H9 (cell line): ENCODE measurements around the gene THPO. TPM values are rescaled to one million over a fixed set of nuclear protein-coding genes. Genes with fewer than 3 reads are reported as not detected.
A peak's percentile ranks its signal among the peaks of the same experiment; 100 is the strongest.

Source experiments
- DNase-seq: peaks from one replicate; pipeline ENCODE4 v3.0.0-alpha.2; 2017
- H2AFZ ChIP-seq: one replicate; pipeline ENCODE4 v1.6.1; 2013; ENCODE audit warnings: mild to moderate bottlenecking, low read length, control low read depth, moderate library complexity
- H2AK5ac ChIP-seq: 2 replicates; pipeline ENCODE4 v1.6.1; 2013; ENCODE audit warnings: low read length, control low read depth, mixed read lengths; ENCODE audit not compliant: insufficient read length
- H2BK120ac ChIP-seq: one replicate; pipeline ENCODE4 v1.6.1; 2013; ENCODE audit warnings: low read depth, mild to moderate bottlenecking, low read length, control low read depth, inconsistent platforms; ENCODE audit not compliant: poor library complexity, severe bottlenecking
- H2BK12ac ChIP-seq: 2 replicates; pipeline ENCODE4 v1.6.1; 2013; ENCODE audit warnings: low read length, control low read depth, mixed read lengths, low read depth; ENCODE audit not compliant: insufficient read length
- H2BK15ac ChIP-seq: 2 replicates; pipeline ENCODE4 v1.6.1; 2013; ENCODE audit warnings: low read depth, low read length, control low read depth
- H2BK20ac ChIP-seq: one replicate; pipeline ENCODE4 v1.6.1; 2013; ENCODE audit warnings: low read depth, mild to moderate bottlenecking, low read length, control low read depth, inconsistent platforms; ENCODE audit not compliant: poor library complexity, severe bottlenecking
- H2BK5ac ChIP-seq: 2 replicates; pipeline ENCODE4 v1.6.1; 2013; ENCODE audit warnings: low read length, control low read depth, mixed read lengths; ENCODE audit not compliant: insufficient read length
- H3K14ac ChIP-seq: 2 replicates; pipeline ENCODE4 v1.6.1; 2013; ENCODE audit warnings: low read length, control low read depth; ENCODE audit not compliant: insufficient read depth
- H3K18ac ChIP-seq: 2 replicates; pipeline ENCODE4 v1.6.1; 2013; ENCODE audit warnings: low read depth, mild to moderate bottlenecking, mixed read lengths, low read length, control low read depth; ENCODE audit not compliant: insufficient read length
- H3K23ac ChIP-seq: 2 replicates; pipeline ENCODE4 v1.6.1; 2013; ENCODE audit warnings: low read length, control low read depth, mixed read lengths, low read depth; ENCODE audit not compliant: insufficient read length
- H3K23me2 ChIP-seq: 2 replicates; pipeline ENCODE4 v1.6.1; 2013; ENCODE audit warnings: low read depth, mild to moderate bottlenecking, mixed read lengths, low read length, control low read depth; ENCODE audit not compliant: insufficient read length, poor library complexity, severe bottlenecking
- H3K27ac ChIP-seq: 2 replicates; pipeline ENCODE4 v1.5.1; 2013; ENCODE audit warnings: low read length, control low read depth, mixed read lengths, low read depth; ENCODE audit not compliant: insufficient read length
- H3K27me3 ChIP-seq: 2 replicates; pipeline ENCODE4 v1.6.1; 2013; ENCODE audit warnings: low read length, control low read depth, inconsistent platforms; ENCODE audit not compliant: insufficient read depth
- H3K4ac ChIP-seq: 2 replicates; pipeline ENCODE4 v1.6.1; 2013; ENCODE audit warnings: low read depth, mild to moderate bottlenecking, control low read depth, inconsistent platforms, low read length, moderate library complexity
- H3K4me1 ChIP-seq: 2 replicates; pipeline ENCODE4 v1.6.1; 2013; ENCODE audit warnings: low read length, control low read depth, inconsistent platforms; ENCODE audit not compliant: insufficient read depth
- H3K4me2 ChIP-seq: 2 replicates; pipeline ENCODE4 v1.6.1; 2013; ENCODE audit warnings: low read length, control low read depth, mixed read lengths; ENCODE audit not compliant: insufficient read length, insufficient read depth
- H3K56ac ChIP-seq: 2 replicates; pipeline ENCODE4 v1.6.1; 2013; ENCODE audit warnings: low read depth, mild to moderate bottlenecking, mixed read lengths, low read length, control low read depth; ENCODE audit not compliant: insufficient read length
- H3K79me1 ChIP-seq: 2 replicates; pipeline ENCODE4 v1.6.1; 2013; ENCODE audit warnings: low read depth, mild to moderate bottlenecking, moderate library complexity, low read length, control low read depth, inconsistent platforms; ENCODE audit not compliant: insufficient read depth, poor library complexity, severe bottlenecking
- H3K79me2 ChIP-seq: 2 replicates; pipeline ENCODE4 v1.6.1; 2013; ENCODE audit warnings: low read length, control low read depth, inconsistent platforms; ENCODE audit not compliant: insufficient read depth
- H3K9ac ChIP-seq: 2 replicates; pipeline ENCODE4 v1.6.1; 2013; ENCODE audit warnings: low read length, control low read depth, mixed read lengths; ENCODE audit not compliant: insufficient read length; ENCODE audit errors: extremely low read depth
- H3K9me3 ChIP-seq: one replicate; pipeline ENCODE4 v1.6.1; 2013; ENCODE audit warnings: low read depth, low read length, inconsistent platforms; ENCODE audit not compliant: control insufficient read depth
- H3T11ph ChIP-seq: one replicate; pipeline ENCODE4 v1.6.1; 2013; ENCODE audit warnings: mild to moderate bottlenecking, low read length, control low read depth, inconsistent platforms
- H4K20me1 ChIP-seq: one replicate; pipeline ENCODE4 v1.6.1; 2013; ENCODE audit not compliant: control insufficient read depth, insufficient read length, insufficient read depth
- H4K5ac ChIP-seq: 2 replicates; pipeline ENCODE4 v1.6.1; 2013; ENCODE audit warnings: low read depth, mild to moderate bottlenecking, mixed read lengths, low read length, control low read depth; ENCODE audit not compliant: insufficient read length
- H4K8ac ChIP-seq: replicated peaks from 2 replicates; pipeline ENCODE4 v1.6.1; 2013; ENCODE audit warnings: low read length, control low read depth, mixed read lengths, low read depth; ENCODE audit not compliant: insufficient read length
- H4K91ac ChIP-seq: 2 replicates; pipeline ENCODE4 v1.6.1; 2013; ENCODE audit warnings: low read depth, mild to moderate bottlenecking, moderate library complexity, mixed read lengths, low read length, control low read depth; ENCODE audit not compliant: insufficient read length
- H3K27ac Mint-ChIP-seq, 3 experiments: 2 replicates in 2 of 3; 3 replicates in 1 of 3; pipeline ENCODE4 v1.8.0; 2020 to 2021; ENCODE audit warnings: mixed read lengths in 3 of 3, mild to moderate bottlenecking in 1 of 3, moderate library complexity in 1 of 3
- H3K27me3 Mint-ChIP-seq: 2 replicates; pipeline ENCODE4 v1.8.0; 2021; ENCODE audit warnings: low read depth, mild to moderate bottlenecking, moderate library complexity, mixed read lengths
- H3K36me3 Mint-ChIP-seq, 3 experiments: 2 replicates in 2 of 3; 3 replicates in 1 of 3; pipeline ENCODE4 v1.8.0; 2020 to 2021; ENCODE audit warnings: low read depth in 3 of 3, mixed read lengths in 3 of 3; ENCODE audit not compliant: insufficient read depth in 1 of 3
- H3K4me1 Mint-ChIP-seq, 2 experiments: 2 replicates each; pipeline ENCODE4 v1.8.0; 2020; ENCODE audit warnings: mixed read lengths in 2 of 2
- H3K4me3 Mint-ChIP-seq, 2 experiments: 2 replicates in 1 of 2; 3 replicates in 1 of 2; pipeline ENCODE4 v1.8.0; 2020 to 2021; ENCODE audit warnings: mild to moderate bottlenecking in 2 of 2, mixed read lengths in 2 of 2, moderate library complexity in 1 of 2
- H3K9me3 Mint-ChIP-seq, 2 experiments: 2 replicates in 1 of 2; 3 replicates in 1 of 2; pipeline ENCODE4 v1.8.0; 2020; ENCODE audit warnings: mild to moderate bottlenecking in 2 of 2, mixed read lengths in 2 of 2, moderate library complexity in 1 of 2
- CTCF ChIP-seq: fragments of 200-600 bp; sonication (generic); conservative IDR thresholded peaks from 3 replicates; pipeline ENCODE4 v1.8.0; 2021; ENCODE audit warnings: antibody characterized with exemption, mild to moderate bottlenecking
- WGBS: extraction: QIAGEN DNeasy Blood & Tissue Kit; methylation state at CpG from one replicate; pipeline ENCODE4 v1.1.7; 2013; ENCODE audit warnings: missing lambda C conversion rate, low lambda C conversion rate, mixed read lengths; ENCODE audit not compliant: insufficient read length; ENCODE audit errors: extremely low coverage; 5-methylcytosine and 5-hydroxymethylcytosine counted together
- total RNA-seq: library from RNA; stranded (reverse); gene quantifications from 2 replicates; pipeline ENCODE4 v1.2.1, GENCODE V29; 2021

Gene THPO
- total RNA-seq, 1 experiment from 2014 or later: 0.85 TPM

GRCh38 chr3:184328516-184328915 lies 49.5 kb downstream of the THPO start:
- H3K18ac ChIP-seq: no peak overlapping the region
- H3K9me3 Mint-ChIP-seq: no peaks in the 10 kb centered on the region

More at GRCh38 chr3:184328516-184328915, 49.5 kb downstream of the THPO start:
- no peak overlapping the region; a peak in 1 of 5 replicates for H3K4me3 Mint-ChIP-seq
- Histone ChIP-seq H3K9me3 (no peaks in the 10 kb centered on the region), H2AK5ac (no peak overlapping the region), H3K4me1 (no peaks in the 10 kb centered on the region), H3T11ph (no peak overlapping the region), H3K56ac (no peak overlapping the region), H2BK15ac (no peak overlapping the region), H3K27me3 (no peaks in the 10 kb centered on the region), H3K79me1 (no peaks in the 10 kb centered on the region), H3K14ac (no peak overlapping the region), H2BK12ac (no peak overlapping the region), H3K79me2 (no peaks in the 10 kb centered on the region), H3K4ac (no peak overlapping the region), H3K27ac (no peak overlapping the region), H4K20me1 (no peaks in the 10 kb centered on the region), H3K9ac (no peak overlapping the region), H4K8ac (no peak overlapping the region), H4K5ac (no peak overlapping the region), H3K4me2 (no peak overlapping the region), H2BK20ac (no peak overlapping the region), H3K23ac (no peak overlapping the region), H2AFZ (no peak overlapping the region), H4K91ac (no peak overlapping the region), H2BK5ac (no peak overlapping the region), H2BK120ac (no peak overlapping the region), H3K23me2 (no peaks in the 10 kb centered on the region)
- no peak for TF ChIP-seq CTCF
- peak overlapping the region in 1 of 3 experiments; percentile 90; a peak in 2 of 7 replicates for H3K27ac Mint-ChIP-seq
- WGBS: no CpG with 5 or more reads among the region's 3 CpGs
- no peaks in the 10 kb centered on the region; the same call in none of the 2 replicates for H3K27me3 Mint-ChIP-seq
- H3K36me3 Mint-ChIP-seq: peaks cover 88 to 98% (median 97%) of the 10 kb centered on the region in 3 experiments; a peak in 6 of 7 replicates
- no peaks in the 10 kb centered on the region for H3K4me1 Mint-ChIP-seq
- DNase-seq: no peak
